Endothelial cell (in vitro differentiated cells): Measurements from ENCODE around the gene SUSD2. TPM values are rescaled to one million over a fixed set of nuclear protein-coding genes. Genes with fewer than 3 reads are reported as not detected.

ENCODE experiments used
- total RNA-seq: library from RNA; stranded (reverse); fragmentation: NEBNext Ultra II Directional; extraction: Animal tissue kit (Norgen Biotek cat#: 25700); gene quantifications from one replicate; pipeline ENCODE4 v1.2.1, GENCODE V29; 2021; ENCODE audit not compliant: unreplicated experiment

SUSD2 gene
- total RNA-seq, 1 donor from 2014 or later, result 0.38 TPM

Other genes with a start within 250 kb of the SUSD2 start
- gene GSTT2B, start 220.3 kb upstream of the SUSD2 start, total RNA-seq, result 6.0 TPM
- gene DDTL, start 214.6 kb upstream of the SUSD2 start, total RNA-seq, result 1.4 TPM
- gene DDT, start 207.0 kb upstream of the SUSD2 start, total RNA-seq, result 73.5 TPM
- gene GSTT2, start 201.4 kb upstream of the SUSD2 start, total RNA-seq, result not detected
- gene GSTT4, start 176.0 kb upstream of the SUSD2 start, total RNA-seq, result not detected
- 61.2 TPM for gene CABIN1, start 170.2 kb upstream of the SUSD2 start, total RNA-seq
- gene GGT5, start 63.6 kb downstream of the SUSD2 start, total RNA-seq, result 1.6 TPM
- 80.6 TPM for gene SPECC1L, start 89.3 kb downstream of the SUSD2 start, total RNA-seq
- 18.5 TPM for gene ADORA2A, start 246.1 kb downstream of the SUSD2 start, total RNA-seq